HepG2 (cell line): Measurements from ENCODE around the gene CD19. TPM values are rescaled to one million over a fixed set of nuclear protein-coding genes. Genes with fewer than 3 reads are reported as not detected.

ENCODE experiments used
- ASH2L ChIP-seq: fragments of 300-600, 200-600 bp; sonication (generic); IDR thresholded peaks from 2 replicates; pipeline ENCODE4 v1.7.0; 2017; ENCODE audit warnings: low read depth, mild to moderate bottlenecking, moderate library complexity, mixed read lengths, low read length; ENCODE audit not compliant: insufficient read length
- BRD4 ChIP-seq: sonication (generic); formaldehyde crosslinking; IDR thresholded peaks from 2 replicates; pipeline ENCODE4 v1.4.0; 2020; ENCODE audit warnings: missing genetic modification reagents
- CCAR2 ChIP-seq: fragments of 200-400 bp; formaldehyde crosslinking; optimal IDR thresholded peaks from 2 replicates; pipeline ENCODE3; 2018; ENCODE audit warnings: low read depth, mild to moderate bottlenecking, low read length, moderate library complexity
- CCDC6 ChIP-seq: sonication (generic); formaldehyde crosslinking; IDR thresholded peaks from 2 replicates; pipeline ENCODE4 v1.8.1; 2022; ENCODE audit warnings: mild to moderate bottlenecking, missing genetic modification reagents, moderate library complexity
- CEBPG ChIP-seq: IDR thresholded peaks from 2 replicates; pipeline ENCODE4 v1.6.1; 2016
- DMAP1 ChIP-seq: IDR thresholded peaks from 2 replicates; pipeline ENCODE4 v1.6.1; 2016
- DZIP1 ChIP-seq: sonication (generic); formaldehyde crosslinking; IDR thresholded peaks from 2 replicates; pipeline ENCODE4 v1.5.0; 2020; ENCODE audit warnings: mild to moderate bottlenecking, missing genetic modification reagents
- NR2C2 ChIP-seq: sonication (generic); formaldehyde crosslinking; IDR thresholded peaks from 2 replicates; pipeline ENCODE4 v1.4.0; 2020; ENCODE audit warnings: missing genetic modification reagents, mild to moderate bottlenecking, moderate library complexity, borderline replicate concordance
- PAWR ChIP-seq: sonication (generic); formaldehyde crosslinking; IDR thresholded peaks from 2 replicates; pipeline ENCODE4 v1.4.0; 2020; ENCODE audit warnings: missing genetic modification reagents, mild to moderate bottlenecking, borderline replicate concordance
- SOX13 ChIP-seq, 3 experiments: fragments of 450-650 bp in 1 of 3; sonication (generic) in 1 of 3; formaldehyde crosslinking in 1 of 3; IDR thresholded peaks in 2 of 3; conservative IDR thresholded peaks in 1 of 3; 2 replicates each; pipeline versions ENCODE4 v1.5.0 to v1.6.1; 2016 to 2020; ENCODE audit warnings: antibody characterized with exemption in 1 of 3, mild to moderate bottlenecking in 1 of 3, missing compliant biosample characterization in 1 of 3, missing genetic modification reagents in 1 of 3, moderate library complexity in 1 of 3
- STAT6 ChIP-seq: sonication (generic); formaldehyde crosslinking; IDR thresholded peaks from 2 replicates; pipeline ENCODE4 v1.4.0; 2020; ENCODE audit warnings: missing genetic modification reagents, mild to moderate bottlenecking, borderline replicate concordance
- TFDP2 ChIP-seq: sonication (generic); formaldehyde crosslinking; IDR thresholded peaks from 2 replicates; pipeline ENCODE4 v1.4.0; 2020; ENCODE audit warnings: missing genetic modification reagents
- THAP11 ChIP-seq: IDR thresholded peaks from 2 replicates; pipeline ENCODE4 v1.6.1; 2016; ENCODE audit warnings: missing biosample characterization, missing genetic modification reagents
- TRIM22 ChIP-seq: fragments of 450-650 bp; IDR thresholded peaks from 2 replicates; pipeline ENCODE4 v1.6.1; 2017
- XBP1 ChIP-seq: sonication (generic); formaldehyde crosslinking; IDR thresholded peaks from 2 replicates; pipeline ENCODE4 v1.5.0; 2020; ENCODE audit warnings: missing genetic modification reagents
- ZNF512 ChIP-seq: sonication (generic); formaldehyde crosslinking; IDR thresholded peaks from 2 replicates; pipeline ENCODE4 v1.4.0; 2020; ENCODE audit warnings: mild to moderate bottlenecking, missing genetic modification reagents
- ZNF597 ChIP-seq: sonication (generic); formaldehyde crosslinking; IDR thresholded peaks from 2 replicates; pipeline ENCODE4 v1.5.0; 2020; ENCODE audit warnings: missing genetic modification reagents
- ZNF737 ChIP-seq: sonication (generic); formaldehyde crosslinking; IDR thresholded peaks from 2 replicates; pipeline ENCODE4 v1.5.0; 2020; ENCODE audit warnings: missing genetic modification reagents, mild to moderate bottlenecking, borderline replicate concordance
- polyA plus RNA-seq, 8 experiments: library from polyadenylated mRNA; depleted of rRNA in 3 of 8; stranded (reverse) in 7 of 8; unstranded in 1 of 8; fragments of >200 nt; fragmentation: Illumina TruSeq in 4 of 8; extraction: Trizol in 4 of 8; gene quantifications; 2 replicates each; pipeline versions ENCODE4 v1.2.1 to v1.2.3, GENCODE V29; 2011 to 2016; ENCODE audit warnings: low read depth in 4 of 8, missing spikeins in 1 of 8, mixed read lengths in 1 of 8; ENCODE audit not compliant: insufficient read depth in 1 of 8
- total RNA-seq, 5 experiments: library from RNA; depleted of rRNA; stranded (reverse); fragments of >200 nt; fragmentation: Illumina TruSeq; extraction: Trizol; gene quantifications; 2 replicates each; pipeline ENCODE4 v1.2.3, GENCODE V29; 2016; ENCODE audit warnings: low read depth in 1 of 5

Gene CD19
- total and polyA plus RNA-seq, 2 of the 13 experiments (the other 11 are each of a cell fraction or from before 2014, with no cell fraction given): 0.55 to 1.1 TPM

- no peak for TF ChIP-seq ZNF512 (CRISPR knock-in tag)
- TF ChIP-seq ZNF737: no peak
- TF ChIP-seq THAP11 (CRISPR knock-in tag): 0 out of 2 replicates have a peak, but pooled peaks have one; percentile 21
- no peak for TF ChIP-seq ZNF597 (CRISPR knock-in tag)
- TF ChIP-seq TFDP2 (CRISPR knock-in tag): no peak
- no peak for TF ChIP-seq SOX13 (IDR thresholded peaks at IDR 0.05)
- TF ChIP-seq SOX13 (CRISPR knock-in tag; conservative IDR thresholded peaks at IDR 0.05 in 1 of 2, IDR thresholded peaks at IDR 0.05 in 1 of 2): peak in 1 of 2 experiments; percentile 21; a peak in 1 of 4 replicates
- no peak for TF ChIP-seq NR2C2 (CRISPR knock-in tag)
- TF ChIP-seq CCDC6 (CRISPR knock-in tag): no peak
- TF ChIP-seq BRD4 (CRISPR knock-in tag): no peak
- TF ChIP-seq DMAP1: no peak
- TF ChIP-seq DZIP1 (CRISPR knock-in tag): no peak
- TF ChIP-seq PAWR (CRISPR knock-in tag): no peak
- no peak for TF ChIP-seq CEBPG
- no peak for TF ChIP-seq TRIM22
- no peak for TF ChIP-seq CCAR2
- no peak for TF ChIP-seq XBP1 (CRISPR knock-in tag)
- no peak for TF ChIP-seq ASH2L
- TF ChIP-seq STAT6 (CRISPR knock-in tag): no peak
Observed at GRCh38 chr16:28923652-28924398, 7.9 kb upstream of the CD19 start (continued).
